Endothelial cell (in vitro differentiated cells): ENCODE measurements around the gene FOXI3. TPM values are rescaled to one million over a fixed set of nuclear protein-coding genes. Genes with fewer than 3 reads are reported as not detected.
A peak's percentile ranks its signal among the peaks of the same experiment; 100 is the strongest.

Source experiments
- DNase-seq: peaks from one replicate; pipeline ENCODE4 v3.0.0; 2021; ENCODE audit warnings: low spot score
- H3K27ac Mint-ChIP-seq: one replicate; pipeline ENCODE4 v1.8.0; 2021; ENCODE audit warnings: mixed read lengths, inconsistent platforms; ENCODE audit not compliant: unreplicated experiment
- H3K27me3 Mint-ChIP-seq: one replicate; pipeline ENCODE4 v1.8.0; 2021; ENCODE audit warnings: mild to moderate bottlenecking, moderate library complexity, mixed read lengths, inconsistent platforms; ENCODE audit not compliant: unreplicated experiment
- H3K36me3 Mint-ChIP-seq: one replicate; pipeline ENCODE4 v1.8.0; 2021; ENCODE audit warnings: mild to moderate bottlenecking, low read depth, mixed read lengths, inconsistent platforms; ENCODE audit not compliant: unreplicated experiment
- H3K4me1 Mint-ChIP-seq: one replicate; pipeline ENCODE4 v1.8.0; 2021; ENCODE audit warnings: mild to moderate bottlenecking, mixed read lengths, inconsistent platforms; ENCODE audit not compliant: unreplicated experiment
- H3K4me3 Mint-ChIP-seq: one replicate; pipeline ENCODE4 v1.8.0; 2021; ENCODE audit warnings: mild to moderate bottlenecking, mixed read lengths, inconsistent platforms; ENCODE audit not compliant: unreplicated experiment
- H3K9me3 Mint-ChIP-seq: one replicate; pipeline ENCODE4 v1.8.0; 2021; ENCODE audit warnings: mixed read lengths, inconsistent platforms; ENCODE audit not compliant: unreplicated experiment
- CTCF ChIP-seq: fragments of 200-600 bp; sonication (generic); IDR thresholded peaks from one replicate; pipeline ENCODE4 v1.5.0; 2021; ENCODE audit warnings: antibody characterized with exemption; ENCODE audit not compliant: unreplicated experiment
- long read RNA-seq: library from polyadenylated mRNA; unstranded; transcript quantifications from one replicate; pipeline ENCODE4 v2.0.0, GENCODE V29; 2020; ENCODE audit not compliant: unreplicated experiment
- total RNA-seq: library from RNA; stranded (reverse); fragmentation: NEBNext Ultra II Directional; extraction: Animal tissue kit (Norgen Biotek cat#: 25700); gene quantifications from one replicate; pipeline ENCODE4 v1.2.1, GENCODE V29; 2021; ENCODE audit not compliant: unreplicated experiment

FOXI3 gene
- 0.69 TPM for total RNA-seq
- long read RNA-seq, result 0 reads

DNA sequence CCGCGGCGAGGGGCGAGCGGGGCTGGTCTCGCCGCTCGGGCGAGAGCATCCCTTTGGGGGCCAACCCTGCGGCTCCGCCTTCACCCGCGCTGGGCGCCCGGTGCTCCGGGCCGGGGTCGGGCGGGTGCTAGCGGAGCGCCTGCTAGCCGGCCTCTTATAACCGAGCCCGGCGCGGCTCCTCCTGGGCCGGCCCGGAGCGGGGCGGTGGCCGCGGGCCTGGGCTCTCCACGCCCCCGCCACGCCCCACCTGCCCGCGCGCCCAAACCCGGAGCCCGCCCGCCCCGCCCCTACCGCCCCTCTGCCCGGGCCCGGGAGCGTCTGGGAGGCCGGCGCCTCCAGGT is at the start of gene FOXI3:
FOXI3 (minus strand) TSS at position 129 of the 341 bp plus-strand sequence. CDS start 158 bp downstream, outside the sequence.
- peaks cover 15% of the 10 kb centered on the region for H3K27me3 Mint-ChIP-seq
- no peaks in the 10 kb centered on the region for H3K36me3 Mint-ChIP-seq
- H3K9me3 Mint-ChIP-seq, result no peaks in the 10 kb centered on the region
- H3K4me1 Mint-ChIP-seq, result peaks cover 5% of the 10 kb centered on the region
- peak; percentile 22 for DNase-seq
- TF ChIP-seq CTCF, result no peak
- no peak within 1 kb of the TSS for H3K27ac Mint-ChIP-seq
- peak within 1 kb of the TSS; percentile 89 for H3K4me3 Mint-ChIP-seq

- Mint-ChIP-seq H3K4me1 (peaks cover 5% of the 10 kb centered on the region), H3K4me3 (no peak overlapping the region), H3K27ac (no peak overlapping the region), H3K27me3 (peaks cover 2% of the 10 kb centered on the region), H3K36me3 (no peaks in the 10 kb centered on the region), H3K9me3 (no peaks in the 10 kb centered on the region)
- no peak for TF ChIP-seq CTCF
- no peak for DNase-seq
Observed at GRCh38 chr2:88500691-88501090, 48.2 kb upstream of the FOXI3 start.

GRCh38 chr2:88499204-88499603 is 46.7 kb upstream of the FOXI3 start:
- Mint-ChIP-seq H3K4me1 (peaks cover 5% of the 10 kb centered on the region), H3K27me3 (peaks cover 2% of the 10 kb centered on the region), H3K36me3 (no peaks in the 10 kb centered on the region), H3K4me3 (no peak overlapping the region), H3K27ac (no peak overlapping the region), H3K9me3 (no peaks in the 10 kb centered on the region)
- DNase-seq, result no peak
- no peak for TF ChIP-seq CTCF

DNA sequence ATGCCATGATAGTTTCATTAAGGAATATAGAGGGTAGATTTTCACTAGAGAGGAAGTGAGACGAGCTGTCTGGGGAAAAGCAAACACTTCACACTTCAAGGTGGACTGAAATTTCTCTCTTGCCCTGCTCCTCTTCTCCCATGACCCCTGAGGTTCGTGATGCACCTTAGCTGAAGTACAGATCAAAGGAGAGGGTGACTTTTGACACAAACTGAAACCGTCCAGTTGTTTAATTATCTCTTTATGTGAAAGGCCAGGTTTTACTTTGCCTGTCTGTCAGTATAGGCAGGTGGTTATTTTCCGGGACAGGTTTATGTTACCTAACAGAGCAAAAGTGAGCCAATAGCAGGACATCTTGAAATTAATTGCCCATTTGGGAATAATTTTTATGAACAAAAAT is 41.0 kb upstream of the FOXI3 start:
- no peak for DNase-seq
- Mint-ChIP-seq H3K4me1 (peaks cover 10% of the 10 kb centered on the region), H3K9me3 (no peaks in the 10 kb centered on the region), H3K27me3 (no peaks in the 10 kb centered on the region), H3K27ac (no peak overlapping the region), H3K36me3 (no peaks in the 10 kb centered on the region), H3K4me3 (no peak overlapping the region)
- no peak for TF ChIP-seq CTCF

- no peak for TF ChIP-seq CTCF
- no peak overlapping the region for H3K27ac Mint-ChIP-seq
- H3K4me3 Mint-ChIP-seq, result no peak overlapping the region
- H3K4me1 Mint-ChIP-seq, result peaks cover 10% of the 10 kb centered on the region
- H3K36me3 Mint-ChIP-seq, result no peaks in the 10 kb centered on the region
- no peak for DNase-seq
- no peaks in the 10 kb centered on the region for H3K27me3 Mint-ChIP-seq
- H3K9me3 Mint-ChIP-seq, result no peaks in the 10 kb centered on the region
Observed at GRCh38 chr2:88492002-88492401, 39.5 kb upstream of the FOXI3 start.
